HG03457 (cell line): ENCODE data around the gene JDP2.

Experiments used
- ATAC-seq: cut with Tn5 transposase; IDR thresholded peaks from one replicate; pipeline ENCODE4 v1.9.1; 2021; ENCODE audit warnings: moderate number of reproducible peaks; ENCODE audit not compliant: unreplicated experiment

JDP2 gene

GRCh38 chr14:75409316-75410205 is 18.3 kb upstream of the JDP2 start:
- ATAC-seq, result no peak

GRCh38 chr14:75411214-75411540 is 16.6 kb upstream of the JDP2 start:
- ATAC-seq, result no peak

- ATAC-seq, result no peak
Observed at GRCh38 chr14:75413013-75413412, 14.8 kb upstream of the JDP2 start.

DNA sequence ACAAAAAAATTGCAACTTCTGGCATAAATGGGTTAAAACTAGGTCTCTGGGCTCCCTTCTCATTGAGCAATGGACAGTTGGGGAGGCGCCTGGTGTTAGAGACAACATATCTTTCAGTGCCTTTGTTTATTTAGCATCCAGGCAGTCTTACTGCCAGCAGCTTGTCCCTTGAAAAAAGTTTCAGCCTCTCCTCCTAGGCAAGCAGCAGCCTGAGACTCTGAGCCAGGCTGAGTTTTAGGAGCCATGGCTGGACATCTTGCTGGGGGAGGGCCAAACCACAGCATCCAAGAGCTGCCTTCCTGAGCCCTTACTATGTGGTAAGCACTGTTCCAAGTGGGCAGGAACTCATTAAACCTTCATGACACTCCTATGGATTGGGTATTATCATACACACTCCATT is 10.1 kb upstream of the JDP2 start:
- ATAC-seq, result no peak

DNA sequence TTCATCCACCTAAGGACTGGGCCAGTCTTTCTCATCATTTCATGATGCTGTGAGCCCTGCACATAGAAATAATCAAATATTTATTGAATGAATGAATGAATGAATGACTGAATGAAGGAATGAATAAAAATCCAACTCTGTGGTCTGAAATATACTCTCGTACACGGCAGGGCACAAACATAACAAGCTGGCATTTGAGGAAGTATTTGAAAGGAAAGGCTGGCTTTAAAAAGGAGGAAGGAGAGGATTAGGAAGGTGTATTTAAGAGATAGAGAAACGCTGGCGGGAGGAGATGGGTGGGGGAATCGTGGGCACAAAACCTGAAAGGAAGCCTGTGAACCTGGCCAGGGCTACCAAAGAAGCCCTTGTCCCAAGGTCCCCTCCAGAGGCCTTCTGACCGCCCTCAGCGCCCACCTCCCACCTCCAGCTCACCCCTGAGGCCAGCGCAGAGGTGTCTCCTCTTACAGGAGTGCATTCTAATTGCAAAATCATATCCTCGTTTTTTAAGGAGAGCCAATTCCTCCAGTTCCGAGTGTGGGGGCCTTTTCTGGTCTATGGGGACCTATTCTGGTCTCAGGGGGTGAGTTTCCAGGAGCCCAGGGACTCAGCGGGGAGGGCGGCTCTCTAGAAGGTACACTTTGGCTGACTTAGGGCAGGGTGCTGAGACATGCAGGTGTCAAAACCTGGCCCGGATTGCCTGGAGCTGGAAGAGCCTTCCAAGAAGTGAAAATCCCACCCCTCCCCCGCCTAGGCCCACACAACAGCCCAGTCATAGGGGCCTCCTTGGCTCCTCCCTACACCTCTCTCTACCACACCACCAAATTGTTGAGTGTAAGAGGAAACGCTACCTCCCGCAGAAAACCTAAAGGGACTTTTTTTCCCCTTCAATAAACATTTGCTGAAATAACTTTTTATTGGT is 8.7 kb upstream of the JDP2 start:
- ATAC-seq, result no peak

- no peak for ATAC-seq
Observed at GRCh38 chr14:75422169-75422568, 5.7 kb upstream of the JDP2 start.

DNA sequence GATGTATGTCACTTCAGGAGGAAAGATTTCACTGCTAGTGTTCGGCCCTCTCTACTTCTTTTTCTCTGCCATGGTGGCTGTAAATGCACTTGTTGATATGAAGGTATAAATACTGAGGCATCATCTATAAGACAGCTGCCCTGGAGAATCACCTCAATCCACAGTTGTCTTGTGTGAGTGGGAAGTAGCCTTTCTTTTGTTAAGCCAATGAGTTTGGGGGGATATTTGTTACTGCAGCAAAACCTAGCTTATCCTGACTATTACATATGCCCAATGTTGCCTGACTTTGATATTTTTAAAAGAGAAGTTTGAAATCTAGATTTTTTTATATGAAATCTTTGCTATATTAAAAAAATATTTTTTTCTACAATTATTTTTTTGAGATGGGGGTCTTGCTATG is 3.3 kb upstream of the JDP2 start:
- no peak for ATAC-seq

- no peak for ATAC-seq
Observed at GRCh38 chr14:75425446-75425845, 2.4 kb upstream of the JDP2 start.

DNA sequence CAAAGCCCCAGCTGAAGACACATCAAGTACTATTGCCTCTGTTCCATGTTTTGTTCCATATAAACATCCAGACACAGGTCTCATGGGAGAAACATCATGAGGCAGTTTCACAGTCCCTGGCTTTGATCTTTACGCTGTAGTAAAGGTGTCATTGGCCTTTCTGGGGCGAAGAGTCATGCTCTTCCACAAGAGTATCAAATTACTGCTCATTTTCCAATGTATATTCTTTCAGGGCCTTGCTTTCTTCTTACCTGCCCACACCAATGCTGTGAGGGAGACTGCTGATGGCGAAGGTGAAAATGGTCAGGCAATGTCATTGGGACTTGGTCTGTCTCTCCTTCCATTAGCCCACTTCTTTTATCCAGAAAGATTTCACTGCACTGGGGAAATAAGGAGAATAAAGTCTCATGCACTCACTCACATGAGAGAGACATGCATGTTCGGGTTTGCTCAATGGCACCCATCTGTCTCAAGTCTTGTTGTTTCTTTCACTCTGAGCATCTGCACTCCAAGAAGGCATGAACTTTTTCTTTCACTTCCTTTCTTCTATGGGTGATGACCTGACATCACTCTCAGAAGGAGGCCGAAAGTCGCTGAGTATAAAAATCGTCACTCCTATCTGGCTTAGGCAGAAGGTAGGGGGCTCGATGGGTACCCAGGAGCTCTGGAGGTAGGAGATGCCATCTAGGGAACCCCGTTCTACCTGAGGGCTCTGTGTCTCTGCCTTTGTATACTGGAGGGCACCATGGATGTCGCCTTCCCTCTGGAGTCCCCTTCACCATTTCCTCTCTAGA is 1.3 kb upstream of the JDP2 start:
- no peak for ATAC-seq

- ATAC-seq, result no peak
Observed at GRCh38 chr14:75427126-75427481, 718 bp upstream of the JDP2 start.

DNA sequence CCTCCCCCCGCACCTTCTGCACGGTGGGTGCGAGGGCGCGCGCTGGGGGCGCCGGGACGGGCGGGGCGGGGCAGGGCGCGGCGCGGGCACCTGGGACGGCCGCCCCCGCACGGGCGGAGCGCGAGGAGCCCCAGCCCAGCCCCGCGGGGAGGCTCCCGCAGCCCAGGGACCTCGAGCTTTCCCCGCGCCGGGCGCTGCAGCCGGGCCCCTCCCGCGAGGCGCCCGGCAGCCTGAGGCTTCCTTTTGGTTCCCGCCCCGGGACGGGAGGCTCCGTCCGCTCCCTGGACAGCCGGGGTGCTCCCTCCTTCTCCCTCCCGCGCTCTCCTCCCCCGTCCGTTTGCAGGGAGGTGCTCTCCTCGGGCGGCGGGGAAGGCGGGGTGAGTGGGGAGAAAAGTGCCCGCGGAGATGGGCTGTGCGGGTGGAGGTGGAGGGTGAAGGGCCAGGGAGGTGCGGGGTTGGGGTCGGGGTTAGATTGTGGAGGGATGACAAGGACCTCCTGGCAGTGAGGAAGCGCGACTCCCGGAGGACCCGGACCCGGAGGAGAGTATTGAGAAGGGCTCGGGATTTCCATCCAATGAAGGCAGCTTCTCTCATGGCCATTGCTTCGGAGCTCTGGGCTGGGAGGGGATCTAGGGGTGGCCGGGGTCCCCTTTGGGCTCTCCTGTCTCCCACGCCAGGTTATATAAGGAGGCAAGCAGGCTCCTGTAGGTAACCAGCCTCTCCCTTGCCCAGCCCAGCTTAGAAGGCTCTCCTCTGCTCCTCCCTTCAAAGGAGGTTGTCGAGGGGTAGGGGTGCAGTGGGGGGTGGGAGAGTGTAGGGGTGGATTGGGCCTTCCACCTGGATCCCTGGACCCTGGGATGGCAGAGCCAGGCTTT is 645 bp downstream of the JDP2 start:
- no peak for ATAC-seq

DNA sequence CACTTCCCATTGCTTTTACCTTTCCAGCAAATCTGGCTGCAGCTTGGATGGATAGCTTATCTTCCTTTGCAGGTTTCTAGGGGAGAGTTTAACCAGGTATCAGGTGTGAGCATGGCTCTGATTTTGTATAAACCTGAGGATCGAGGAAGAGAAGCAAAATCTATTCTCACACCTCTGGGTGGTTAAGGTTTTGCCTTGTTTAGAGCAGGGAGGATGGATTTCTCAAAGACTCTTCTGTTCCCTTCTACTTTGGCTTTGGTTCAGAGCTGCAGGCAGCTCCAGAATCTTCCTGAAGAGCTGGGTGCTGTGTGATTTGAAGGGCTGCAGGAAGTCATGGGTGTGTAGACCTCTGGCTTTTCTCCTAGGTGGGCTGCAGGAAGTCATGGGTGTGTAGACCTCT is 1.7 kb downstream of the JDP2 start:
- ATAC-seq, result no peak

DNA sequence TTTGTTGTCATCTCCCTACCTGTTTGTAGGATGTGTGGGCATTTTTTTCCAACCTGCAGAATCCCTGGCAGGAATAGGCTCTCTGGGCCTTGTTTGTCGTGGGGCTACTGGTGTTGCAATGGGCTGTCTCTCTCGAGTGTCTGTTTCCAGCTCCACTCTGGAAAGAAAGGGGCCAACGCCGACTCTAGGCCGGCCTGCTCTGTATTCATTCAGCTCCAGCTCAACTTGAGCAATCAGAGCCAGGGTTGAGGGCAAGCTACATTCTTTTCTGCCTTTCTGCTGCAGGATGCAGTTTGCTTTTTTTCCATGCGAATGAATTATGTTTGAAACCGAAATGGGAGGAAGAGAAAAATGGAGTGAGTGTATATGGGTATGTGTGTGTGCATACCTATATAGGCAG is 2.3 kb downstream of the JDP2 start:
- ATAC-seq, result no peak

GRCh38 chr14:75430526-75430925 is 2.7 kb downstream of the JDP2 start:
- ATAC-seq, result no peak

DNA sequence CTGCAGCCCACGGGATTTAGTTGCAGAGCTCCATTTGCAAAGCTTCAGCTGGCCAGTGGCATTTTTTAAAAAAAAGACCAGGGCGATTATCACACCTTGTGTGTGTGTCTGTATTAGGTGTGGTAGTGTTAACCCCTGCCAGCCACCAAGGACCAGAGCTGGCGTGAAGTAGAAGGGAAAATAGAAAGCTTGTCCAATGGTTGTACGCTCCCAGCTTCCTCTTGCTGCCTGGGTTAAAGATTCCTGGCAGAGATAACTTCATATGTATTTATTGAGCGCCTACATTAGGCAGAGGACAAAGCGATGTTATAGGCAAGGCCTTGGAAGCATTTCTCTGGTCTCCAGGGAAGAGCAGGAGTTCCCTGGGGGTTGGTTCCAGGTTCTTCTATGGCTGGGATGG is 3.2 kb downstream of the JDP2 start:
- ATAC-seq, result no peak

GRCh38 chr14:75431827-75432226 is 4.0 kb downstream of the JDP2 start:
- ATAC-seq, result no peak

DNA sequence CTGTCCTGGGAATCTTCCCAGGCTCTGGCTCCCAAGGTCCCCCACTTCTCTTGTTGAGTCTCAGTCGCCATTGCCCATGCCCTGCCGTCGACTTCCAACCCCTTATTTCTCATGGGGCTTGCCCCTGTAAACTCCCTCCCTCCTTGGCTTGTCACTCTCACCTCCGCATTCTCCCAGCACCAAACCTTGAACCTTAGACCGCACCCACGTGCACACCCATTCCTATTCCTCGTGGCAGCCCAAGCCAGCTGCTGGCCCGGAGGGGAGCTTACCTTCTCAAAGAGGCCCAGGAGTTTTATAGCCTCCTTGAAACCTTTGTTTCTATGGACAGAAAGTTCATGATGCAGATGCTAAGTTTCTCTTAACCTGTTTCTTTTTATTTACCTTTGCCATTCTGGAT is 4.6 kb downstream of the JDP2 start:
- ATAC-seq, result no peak

DNA sequence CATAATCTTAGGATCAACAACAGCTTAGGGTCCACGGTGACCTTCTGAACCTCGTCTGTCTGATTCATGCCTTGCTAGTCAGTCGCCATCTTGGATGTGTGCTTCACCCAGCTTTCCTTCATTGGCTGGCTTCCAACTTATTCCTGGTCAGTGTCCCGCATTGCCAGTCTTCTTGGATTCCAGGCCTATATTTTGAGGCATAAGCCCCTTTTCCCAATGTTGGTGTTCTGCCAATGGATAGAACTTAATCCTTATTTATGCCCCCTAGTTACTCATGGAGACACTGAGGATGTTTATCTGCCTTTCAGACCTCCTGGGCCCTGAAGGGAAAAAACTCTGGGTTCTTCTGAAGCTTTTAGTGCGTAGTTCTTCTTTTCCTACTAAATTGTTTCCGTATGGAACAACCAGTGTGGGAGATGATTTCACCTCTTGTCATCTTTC is 5.8 kb downstream of the JDP2 start:
- no peak for ATAC-seq

GRCh38 chr14:75434138-75434889 is 6.5 kb downstream of the JDP2 start:
- ATAC-seq, result no peak

- no peak for ATAC-seq
Observed at GRCh38 chr14:75434890-75435248, 7.0 kb downstream of the JDP2 start.
